Right forelimb (tissue), 1 donor: ENCODE data around the gene OOEP.

ENCODE experiments used
- DNase-seq: peaks from one replicate; pipeline ENCODE4 v3.0.0-alpha.2; 2018

OOEP gene

GRCh38 chr6:73364121-73364520 is 5.6 kb downstream of the OOEP start:
- no peak for DNase-seq

DNA sequence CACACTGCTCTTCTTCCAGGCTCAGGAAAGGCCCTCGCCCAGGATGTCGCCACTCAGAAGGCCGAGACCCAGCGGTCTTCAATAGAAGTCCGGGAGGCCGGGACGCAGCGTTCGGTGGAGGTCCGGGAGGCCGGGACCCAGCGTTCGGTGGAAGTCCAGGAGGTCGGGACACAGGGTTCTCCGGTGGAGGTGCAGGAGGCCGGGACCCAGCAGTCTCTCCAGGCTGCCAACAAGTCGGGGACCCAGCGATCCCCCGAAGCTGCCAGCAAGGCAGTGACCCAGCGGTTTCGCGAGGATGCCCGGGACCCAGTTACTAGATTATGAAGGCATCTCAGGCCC is 6.2 kb downstream of the OOEP start:
- DNase-seq, result no peak

- no peak for DNase-seq
Observed at GRCh38 chr6:73362869-73363536, 6.7 kb downstream of the OOEP start.

- no peak for DNase-seq
Observed at GRCh38 chr6:73362358-73362757, 7.3 kb downstream of the OOEP start, which contains the start of gene KHDC3L. Gene KHDC3L (plus strand): TSS chr6:73362658. CDS start chr6:73362730, 72 bp downstream.

DNA sequence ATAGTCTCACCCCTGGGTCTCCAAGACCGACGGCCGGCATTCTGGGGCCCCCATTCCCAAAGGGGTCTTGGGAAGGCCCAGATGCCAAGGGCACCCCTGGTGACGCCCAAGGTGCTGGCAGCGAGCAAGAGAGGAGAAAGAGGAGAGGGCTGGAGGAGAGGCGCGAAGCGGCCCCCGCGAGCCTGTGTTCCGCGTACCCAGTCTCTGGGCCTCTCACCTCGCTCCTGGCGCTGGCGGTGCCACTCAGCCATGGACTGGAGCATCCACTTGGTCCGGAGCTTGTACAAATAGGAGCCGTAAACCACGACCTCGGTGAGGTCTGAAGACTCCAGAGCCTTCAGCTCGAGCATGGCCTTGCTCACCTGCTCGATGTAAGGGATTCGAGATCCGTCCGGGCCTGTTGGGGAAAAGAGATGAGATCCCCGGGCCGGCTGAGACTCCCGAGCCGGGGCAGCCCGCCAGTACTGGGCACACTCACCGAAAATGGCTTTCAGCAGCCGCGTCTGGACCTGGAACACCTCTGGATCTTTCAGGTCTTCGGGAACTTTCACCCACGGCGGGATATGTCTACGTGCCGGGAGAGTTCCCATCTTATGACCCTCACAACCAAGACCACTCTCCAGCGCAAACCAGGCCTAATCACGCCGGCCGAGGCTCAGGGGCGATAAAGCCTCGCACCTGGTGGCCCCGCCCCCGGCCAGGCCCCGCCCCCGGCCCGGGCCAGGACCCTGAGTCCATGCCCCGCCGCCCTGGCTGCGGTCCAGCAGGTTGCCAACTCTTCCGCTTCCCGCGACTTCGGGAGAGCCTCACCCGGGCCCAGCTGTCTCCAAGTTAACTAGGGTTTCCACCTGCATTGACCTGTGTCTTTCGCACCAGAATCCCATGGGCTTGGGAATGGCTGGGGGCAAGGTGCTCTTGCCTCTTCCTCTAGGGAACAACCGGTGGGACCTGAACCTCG is 15.8 kb downstream of the OOEP start, which contains the start of gene DPPA5:
DPPA5 (minus strand) TSS at position 641 of the 958 bp plus-strand sequence; CDS start at position 590, 51 bp downstream.
- DNase-seq, result no peak

DNA sequence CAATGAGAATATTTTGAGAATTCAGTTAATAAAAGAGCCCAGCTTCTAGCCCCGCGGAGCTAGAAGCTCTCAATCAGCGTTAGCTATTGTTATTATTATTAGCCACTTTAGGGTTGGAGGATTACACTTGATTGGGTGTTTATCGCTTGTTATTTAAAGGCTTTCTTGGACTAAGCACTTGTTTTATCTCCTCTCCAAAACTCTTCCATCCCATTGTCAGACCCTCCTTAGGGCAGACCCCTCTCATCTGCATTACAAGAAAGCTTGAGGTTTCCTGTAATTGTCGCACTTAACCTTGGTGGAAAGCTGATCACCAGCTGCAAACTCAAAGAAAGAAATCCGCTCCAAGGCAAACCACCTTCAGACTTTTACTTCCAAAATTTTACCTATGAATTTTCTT is 20.4 kb downstream of the OOEP start:
- no peak for DNase-seq

DNA sequence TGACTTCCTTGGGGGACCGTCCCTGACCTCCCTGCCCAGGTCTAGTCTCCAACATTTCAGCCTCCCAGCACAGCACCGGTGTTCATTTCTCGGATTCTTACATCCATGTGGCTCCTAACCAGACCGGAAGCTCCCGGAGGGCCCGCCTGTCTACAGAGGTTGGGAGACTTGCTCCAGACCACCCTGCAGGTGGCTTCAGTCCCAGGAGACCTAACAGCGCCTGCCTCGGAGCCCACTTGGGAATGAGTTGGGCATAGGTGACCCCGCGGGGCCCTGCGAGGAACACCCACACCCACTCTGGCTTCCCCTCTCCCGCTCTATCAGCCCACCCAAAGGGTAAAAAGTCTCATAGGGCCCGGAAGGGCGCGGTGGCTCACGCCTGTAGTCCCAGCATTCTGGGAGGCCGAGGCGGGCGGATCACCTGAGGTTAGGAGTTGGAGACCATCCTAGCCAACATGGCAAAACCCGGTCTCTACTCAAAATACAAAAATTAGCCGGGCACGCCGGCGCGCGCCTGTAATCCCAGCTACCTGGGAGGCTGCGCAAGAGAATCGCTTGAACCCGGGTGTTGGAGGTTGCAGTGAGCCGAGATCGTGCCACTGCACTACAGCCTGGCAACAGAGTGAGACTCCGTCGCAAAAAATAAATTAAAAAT is 21.0 kb downstream of the OOEP start:
- DNase-seq, result no peak

DNA sequence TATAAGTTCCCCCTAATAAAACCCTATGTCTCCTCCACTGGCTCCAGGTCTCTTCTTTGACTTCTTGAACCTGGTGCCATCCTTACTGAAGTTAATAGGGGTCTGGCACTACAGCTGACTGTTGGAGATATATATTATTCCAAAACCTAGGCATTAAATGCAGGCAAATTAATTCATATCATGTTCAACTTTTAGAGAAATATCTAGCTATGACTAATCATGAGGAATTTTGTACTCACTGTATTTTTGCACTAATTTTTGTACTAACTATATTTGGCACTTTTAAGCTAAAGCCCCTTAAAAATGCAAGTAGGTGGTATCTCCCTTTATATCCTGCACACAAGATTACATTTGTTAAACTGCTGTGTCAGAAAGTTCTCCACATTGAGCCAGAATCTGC is 26.5 kb downstream of the OOEP start:
- DNase-seq, result no peak

GRCh38 chr6:73342174-73342573 is 27.5 kb downstream of the OOEP start:
- no peak for DNase-seq

- no peak for DNase-seq
Observed at GRCh38 chr6:73341335-73341734, 28.4 kb downstream of the OOEP start.

DNA sequence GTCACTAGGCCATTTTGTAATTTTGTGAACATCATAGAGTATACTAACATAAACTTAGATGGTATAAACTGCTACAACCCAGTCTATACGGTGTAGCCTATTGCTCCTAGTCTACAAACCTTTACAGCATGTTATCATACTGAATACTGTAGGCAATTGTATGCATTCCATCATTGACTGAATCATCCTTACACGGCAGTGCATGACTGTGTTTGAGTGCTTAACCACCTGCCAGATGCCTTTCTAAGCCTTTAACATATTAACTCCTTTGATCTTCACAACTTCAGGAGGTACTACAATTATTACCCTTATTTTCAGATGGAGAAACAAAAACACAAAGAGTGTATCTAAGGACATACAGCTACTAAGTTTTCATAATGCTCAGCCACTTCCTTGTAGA is 29.6 kb downstream of the OOEP start:
- DNase-seq, result no peak

DNA sequence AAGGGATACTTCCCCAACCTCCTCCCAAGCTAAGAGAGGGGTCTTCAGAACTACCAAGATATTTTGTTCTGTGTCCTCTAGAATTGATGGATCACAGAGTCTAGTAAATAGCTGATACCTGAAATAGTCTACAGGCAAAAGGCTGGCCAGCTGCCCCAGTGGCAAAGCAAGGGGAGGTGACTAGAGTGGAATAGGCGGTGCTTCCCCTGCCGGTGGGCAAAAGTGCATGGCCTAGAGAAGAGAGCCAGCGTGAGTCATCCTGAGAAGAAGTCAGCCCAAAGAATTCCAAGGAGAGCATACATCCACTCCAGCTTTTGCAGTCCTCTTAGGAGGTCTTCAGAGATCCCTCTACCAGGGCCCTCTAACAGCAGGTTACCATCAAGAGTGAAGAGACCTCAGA is 30.4 kb downstream of the OOEP start:
- no peak for DNase-seq

- no peak for DNase-seq
Observed at GRCh38 chr6:73329201-73329600, 40.5 kb downstream of the OOEP start.

- DNase-seq, result no peak
Observed at GRCh38 chr6:73328790-73329189, 40.9 kb downstream of the OOEP start.

DNA sequence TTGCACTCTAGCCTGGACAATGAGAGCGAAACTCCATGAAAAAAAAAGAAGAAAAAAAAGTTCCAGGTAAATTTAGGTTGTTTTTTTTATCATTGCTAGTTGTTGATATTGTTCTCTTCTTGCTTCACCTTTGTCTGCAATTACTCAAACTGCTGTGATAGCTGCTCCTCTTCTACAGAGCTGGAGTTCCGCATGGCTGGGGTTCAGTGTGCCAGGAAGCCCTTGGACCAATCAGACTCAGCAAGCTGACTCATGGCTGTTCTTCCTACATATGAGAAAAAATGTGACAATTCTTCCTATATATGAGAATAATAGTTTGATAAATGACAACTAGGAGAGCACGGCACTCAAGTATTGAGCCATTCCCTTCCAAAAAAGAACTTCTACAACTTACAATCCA is 44.0 kb downstream of the OOEP start:
- DNase-seq, result no peak

DNA sequence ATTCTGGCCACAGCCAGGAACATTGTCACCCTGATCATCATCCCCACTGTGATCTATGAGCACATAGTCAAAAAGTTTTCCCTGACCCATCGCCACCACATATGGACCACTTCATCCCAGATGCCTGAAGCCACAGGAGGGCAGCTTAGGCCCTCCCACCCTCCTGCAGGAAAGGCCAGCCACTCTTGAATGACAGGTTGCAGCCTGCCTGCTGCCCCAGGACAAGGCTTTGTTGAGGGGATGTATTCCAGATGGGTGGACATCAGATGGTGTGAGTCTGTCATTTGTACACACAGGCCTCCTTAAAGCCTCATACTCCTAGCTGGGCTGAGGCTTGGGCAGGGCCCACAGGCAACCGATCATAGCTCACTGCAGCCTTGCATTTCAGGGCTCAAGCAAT is 46.4 kb downstream of the OOEP start:
- no peak for DNase-seq
